Nucleus accumbens (tissue), 56 donors: Measurements from ENCODE around the gene PGAM5.

Experiments
- DNase-seq, 56 donors: peaks; one replicate each; lab custom pipeline; 2025; lab: John Stamatoyannopoulos, UW

The PGAM5 gene

GRCh38 chr12:132719141-132719953, 8.7 kb downstream of the PGAM5 start:
- DNase-seq: no peak

- DNase-seq: no peak
Observed at GRCh38 chr12:132719954-132720324, 9.3 kb downstream of the PGAM5 start.

GRCh38 chr12:132720606-132721345, 10.1 kb downstream of the PGAM5 start:
- no peak for DNase-seq

- DNase-seq: no peak
Observed at GRCh38 chr12:132723015-132723763, 12.5 kb downstream of the PGAM5 start.

GRCh38 chr12:132723764-132724140, 13.1 kb downstream of the PGAM5 start:
- DNase-seq: no peak

- no peak for DNase-seq
Observed at GRCh38 chr12:132724506-132725241, 14.0 kb downstream of the PGAM5 start.

GRCh38 chr12:132726386-132726785, 15.7 kb downstream of the PGAM5 start:
- DNase-seq: peak in 13 of 56 donors; percentile 4 to 58 (median 32)

- no peak for DNase-seq
Observed at GRCh38 chr12:132727091-132727794, 16.6 kb downstream of the PGAM5 start.

GRCh38 chr12:132728502-132728901, 17.9 kb downstream of the PGAM5 start:
- DNase-seq: no peak

- DNase-seq: peak in 5 of 56 donors; percentile 5 to 31 (median 18)
Observed at GRCh38 chr12:132729541-132730320, 19.1 kb downstream of the PGAM5 start.

- no peak for DNase-seq
Observed at GRCh38 chr12:132730353-132730752, 19.7 kb downstream of the PGAM5 start.

GRCh38 chr12:132731574-132731973, 20.9 kb downstream of the PGAM5 start:
- DNase-seq: no peak

GRCh38 chr12:132734206-132734605, 23.6 kb downstream of the PGAM5 start:
- DNase-seq: no peak

GRCh38 chr12:132735496-132735895, 24.9 kb downstream of the PGAM5 start:
- no peak for DNase-seq

- no peak for DNase-seq
Observed at GRCh38 chr12:132736378-132736777, 25.7 kb downstream of the PGAM5 start.

- no peak for DNase-seq
Observed at GRCh38 chr12:132736913-132737312, 26.3 kb downstream of the PGAM5 start.

GRCh38 chr12:132739600-132740312, 29.1 kb downstream of the PGAM5 start:
- DNase-seq: no peak

GRCh38 chr12:132740313-132740646, 29.6 kb downstream of the PGAM5 start:
- DNase-seq: no peak

GRCh38 chr12:132740652-132741051, 30.0 kb downstream of the PGAM5 start:
- DNase-seq: no peak
